ENCODE data around the gene NOP53.

The NOP53 gene

GRCh38 chr19:47730910-47731309 lies 14.4 kb upstream of the NOP53 start:
- TF ChIP-seq REST (IDR thresholded peaks at IDR 0.05; ENCODE audit: insufficient replicate concordance, low read depth) (no peak), GABPA (IDR thresholded peaks at IDR 0.05; ENCODE audit: low read depth) (no peak), CTCF (IDR thresholded peaks at IDR 0.05; ENCODE audit: insufficient read depth, low read length) (no peak), SPI1 (IDR thresholded peaks at IDR 0.05; ENCODE audit: borderline replicate concordance, low read depth) (no peak), POLR2AphosphoS5 (IDR thresholded peaks at IDR 0.05; ENCODE audit: low read depth) (no peak)
- Histone ChIP-seq H3K27me3 (ENCODE audit: insufficient read depth, poor library complexity, severe bottlenecking) (peaks cover 5% of the 10 kb centered on the region), H3K4me3 (replicated peaks; ENCODE audit: insufficient read depth, low read length) (no peak overlapping the region), H3K27ac (replicated peaks) (no peak overlapping the region)
- no peak for DNase-seq (ENCODE audit: low read depth in 1 of 2, low spot score in 1 of 2)

- no peak for TF ChIP-seq POLR2AphosphoS5 (IDR thresholded peaks at IDR 0.05; ENCODE audit: low read depth)
- TF ChIP-seq GABPA (IDR thresholded peaks at IDR 0.05; ENCODE audit: low read depth), result no peak
- TF ChIP-seq REST (IDR thresholded peaks at IDR 0.05; ENCODE audit: insufficient replicate concordance, low read depth), result no peak
- no peak for TF ChIP-seq CTCF (IDR thresholded peaks at IDR 0.05; ENCODE audit: insufficient read depth, low read length)
- TF ChIP-seq SPI1 (IDR thresholded peaks at IDR 0.05; ENCODE audit: borderline replicate concordance, low read depth), result no peak
- no peak overlapping the region for H3K27ac ChIP-seq (replicated peaks)
- no peak overlapping the region for H3K4me3 ChIP-seq (replicated peaks; ENCODE audit: insufficient read depth, low read length)
- no peak for DNase-seq (ENCODE audit: low read depth in 1 of 2, low spot score in 1 of 2)
- no peaks in the 10 kb centered on the region for H3K27me3 ChIP-seq (ENCODE audit: insufficient read depth, poor library complexity, severe bottlenecking)
Measured at GRCh38 chr19:47735131-47735530, 10.2 kb upstream of the NOP53 start.

- Histone ChIP-seq H3K4me3 (replicated peaks; ENCODE audit: insufficient read depth, low read length) (no peak overlapping the region), H3K27ac (replicated peaks) (no peak overlapping the region), H3K27me3 (ENCODE audit: insufficient read depth, poor library complexity, severe bottlenecking) (no peaks in the 10 kb centered on the region)
- TF ChIP-seq POLR2AphosphoS5 (IDR thresholded peaks at IDR 0.05; ENCODE audit: low read depth) (no peak), CTCF (IDR thresholded peaks at IDR 0.05; ENCODE audit: insufficient read depth, low read length) (no peak), REST (IDR thresholded peaks at IDR 0.05; ENCODE audit: insufficient replicate concordance, low read depth) (no peak), SPI1 (IDR thresholded peaks at IDR 0.05; ENCODE audit: borderline replicate concordance, low read depth) (no peak), GABPA (IDR thresholded peaks at IDR 0.05; ENCODE audit: low read depth) (no peak)
- no peak for DNase-seq (ENCODE audit: low read depth in 1 of 2, low spot score in 1 of 2)
Measured at GRCh38 chr19:47740866-47741519, 4.4 kb upstream of the NOP53 start.
